ENCODE data around the gene AFF3. TPM values are rescaled to one million over a fixed set of nuclear protein-coding genes. Genes with fewer than 3 reads are reported as not detected.

AFF3 gene
- total RNA-seq, 1 experiment from 2014 or later: 0.05 TPM

GRCh38 chr2:99756059-99756458 lies 386.3 kb downstream of the AFF3 start:
- Histone ChIP-seq H3K9me3 (no peaks in the 10 kb centered on the region), H3K27me3 (replicated peaks; ENCODE audit: control insufficient read depth, insufficient read depth, low read length) (no peaks in the 10 kb centered on the region), H3K36me3 (ENCODE audit: control insufficient read depth, insufficient read depth, low read length) (no peaks in the 10 kb centered on the region), H3K4me1 (no peaks in the 10 kb centered on the region), H3K4me3 (ENCODE audit: low read depth, low read length) (no peak overlapping the region)
- Mint-ChIP-seq H3K36me3 (ENCODE audit: insufficient read depth, unreplicated experiment) (no peaks in the 10 kb centered on the region), H3K27ac (ENCODE audit: unreplicated experiment) (no peak overlapping the region), H3K4me1 (ENCODE audit: low read depth, unreplicated experiment) (no peaks in the 10 kb centered on the region), H3K9me3 (ENCODE audit: unreplicated experiment) (no peaks in the 10 kb centered on the region), H3K4me3 (ENCODE audit: unreplicated experiment) (no peak overlapping the region), H3K27me3 (ENCODE audit: insufficient read depth, unreplicated experiment) (no peaks in the 10 kb centered on the region)
- no TSS peak for BruUV-seq (replicated peaks)
- ChIA-PET POLR2A (no interaction called here), CTCF (no interaction called here)
- intact Hi-C loops (cut with micrococcal nuclease; ENCODE audit: unreplicated experiment): no loop called here
- no peak for TF ChIP-seq CTCF (IDR thresholded peaks at IDR 0.05; ENCODE audit: insufficient read depth in 1 of 2, low read depth in 1 of 2, low read length in 1 of 2, severe bottlenecking in 1 of 2, unreplicated experiment in 1 of 2)
- DNase-seq: no peak

DNA sequence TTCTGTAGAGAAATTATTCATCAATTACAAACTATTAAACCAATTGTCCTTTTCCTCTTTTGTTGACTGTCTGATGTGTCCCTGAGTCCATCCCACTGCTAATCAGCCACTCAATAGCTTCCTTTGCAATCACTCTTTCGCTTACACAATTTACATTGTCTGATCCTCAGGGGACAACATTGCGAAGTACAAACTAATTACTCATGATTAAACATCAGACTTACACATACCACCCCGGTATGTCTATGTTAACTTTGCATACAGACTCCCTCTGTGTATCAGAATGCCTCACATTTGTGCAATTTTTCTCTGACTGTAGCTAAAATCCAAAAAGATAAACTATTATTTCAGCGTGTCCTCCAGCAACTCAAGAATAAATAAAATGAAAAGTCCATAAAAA lies 388.2 kb downstream of the AFF3 start:
- no peaks in the 10 kb centered on the region for H3K27me3 ChIP-seq (replicated peaks; ENCODE audit: control insufficient read depth, insufficient read depth, low read length)
- DNase-seq: no peak
- H3K4me3 Mint-ChIP-seq (ENCODE audit: unreplicated experiment): no peak overlapping the region
- no peaks in the 10 kb centered on the region for H3K9me3 Mint-ChIP-seq (ENCODE audit: unreplicated experiment)
- no peak overlapping the region for H3K27ac Mint-ChIP-seq (ENCODE audit: unreplicated experiment)
- no peaks in the 10 kb centered on the region for H3K4me1 Mint-ChIP-seq (ENCODE audit: low read depth, unreplicated experiment)
- intact Hi-C loops (cut with micrococcal nuclease; ENCODE audit: unreplicated experiment): no loop called here
- BruUV-seq (replicated peaks): no TSS peak
- no peak for TF ChIP-seq CTCF (IDR thresholded peaks at IDR 0.05; ENCODE audit: insufficient read depth in 1 of 2, low read depth in 1 of 2, low read length in 1 of 2, severe bottlenecking in 1 of 2, unreplicated experiment in 1 of 2)
- no peaks in the 10 kb centered on the region for H3K4me1 ChIP-seq
- ChIA-PET CTCF (no interaction called here), POLR2A (no interaction called here)
- no peak overlapping the region for H3K4me3 ChIP-seq (ENCODE audit: low read depth, low read length)
- no peaks in the 10 kb centered on the region for H3K36me3 Mint-ChIP-seq (ENCODE audit: insufficient read depth, unreplicated experiment)
- no peaks in the 10 kb centered on the region for H3K36me3 ChIP-seq (ENCODE audit: control insufficient read depth, insufficient read depth, low read length)
- H3K27me3 Mint-ChIP-seq (ENCODE audit: insufficient read depth, unreplicated experiment): no peaks in the 10 kb centered on the region
- no peaks in the 10 kb centered on the region for H3K9me3 ChIP-seq

- no peak for DNase-seq
- BruUV-seq (replicated peaks): no TSS peak
- H3K27me3 ChIP-seq (replicated peaks; ENCODE audit: control insufficient read depth, insufficient read depth, low read length): no peaks in the 10 kb centered on the region
- no peaks in the 10 kb centered on the region for H3K4me1 Mint-ChIP-seq (ENCODE audit: low read depth, unreplicated experiment)
- no peak for TF ChIP-seq CTCF (IDR thresholded peaks at IDR 0.05; ENCODE audit: insufficient read depth in 1 of 2, low read depth in 1 of 2, low read length in 1 of 2, severe bottlenecking in 1 of 2, unreplicated experiment in 1 of 2)
- H3K27me3 Mint-ChIP-seq (ENCODE audit: insufficient read depth, unreplicated experiment): no peaks in the 10 kb centered on the region
- H3K36me3 ChIP-seq (ENCODE audit: control insufficient read depth, insufficient read depth, low read length): no peaks in the 10 kb centered on the region
- no peaks in the 10 kb centered on the region for H3K9me3 ChIP-seq
- H3K4me3 Mint-ChIP-seq (ENCODE audit: unreplicated experiment): no peak overlapping the region
- H3K27ac Mint-ChIP-seq (ENCODE audit: unreplicated experiment): no peak overlapping the region
- no peaks in the 10 kb centered on the region for H3K9me3 Mint-ChIP-seq (ENCODE audit: unreplicated experiment)
- POLR2A ChIA-PET: no interaction called here
- no peaks in the 10 kb centered on the region for H3K36me3 Mint-ChIP-seq (ENCODE audit: insufficient read depth, unreplicated experiment)
- intact Hi-C loops (cut with micrococcal nuclease; ENCODE audit: unreplicated experiment): no loop called here
- H3K4me1 ChIP-seq: no peaks in the 10 kb centered on the region
- CTCF ChIA-PET: no interaction called here
- H3K4me3 ChIP-seq (ENCODE audit: low read depth, low read length): no peak overlapping the region
Measured at GRCh38 chr2:99753505-99753904, 388.9 kb downstream of the AFF3 start.
